Measurements from ENCODE around the gene SLC17A7. TPM values are rescaled to one million over a fixed set of nuclear protein-coding genes. Genes with fewer than 3 reads are reported as not detected.

The SLC17A7 gene
- total and polyA plus RNA-seq, 2 of the 4 experiments (the other 2 are of a cell fraction), result 0.03 TPM; not detected in 1

GRCh38 chr19:49443366-49444099 lies 2.2 kb upstream of the SLC17A7 start:
- H2AK9ac ChIP-seq (replicated peaks; ENCODE audit: low read depth, low read length, poor library complexity), result peak overlapping the region; percentile 85
- H4K5ac ChIP-seq (ENCODE audit: low read depth, low read length), result no peak overlapping the region
- peaks cover 3 to 7% of the 10 kb centered on the region in 2 experiments; a peak in 2 of 4 replicates for H3K79me1 ChIP-seq (ENCODE audit: low read depth in 1 of 2, low read length in 2 of 2)
- peak overlapping the region; percentile 100 for H2AFZ ChIP-seq (replicated peaks; ENCODE audit: low read length, poor library complexity)
- BruUV-seq (replicated peaks), result no TSS peak
- H3K23ac ChIP-seq (ENCODE audit: low read depth, low read length), result no peak overlapping the region; the same call in 1 of the 2 replicates
- dilution Hi-C loops (cut with HindIII; ENCODE audit: low sequenced_read_pairs, unreplicated experiment), result no loop called here
- no peak overlapping the region; the same call in 1 of the 2 replicates for H2AK5ac ChIP-seq (ENCODE audit: low read depth, low read length)
- no peak overlapping the region for H2BK20ac ChIP-seq (ENCODE audit: low read depth, low read length)
- ATAC-seq (ENCODE audit: low read depth) (peak; percentile 90), DNase-seq (peak; percentile 92)
- peak overlapping the region; percentile 93 for H3K4me2 ChIP-seq (ENCODE audit: low read depth, low read length)
- no peak overlapping the region for H3K18ac ChIP-seq (ENCODE audit: low read depth, low read length)
- H3K9me1 ChIP-seq (ENCODE audit: insufficient read depth, low read length), result peaks cover 3% of the 10 kb centered on the region; the same call in 1 of the 2 replicates
- WGBS, 2 experiments (ENCODE audit: extremely low coverage in 2 of 2, insufficient read length in 1 of 2), result 0% methylated on average over 9 of the region's 47 CpGs; no CpG with 5 or more reads in 1 of the 2 experiments
- no peaks in the 10 kb centered on the region for H3K4me1 ChIP-seq (ENCODE audit: control insufficient read depth, insufficient read depth, low read length)
- peaks cover 4% of the 10 kb centered on the region; the same call in 1 of the 2 replicates for H3K36me3 ChIP-seq (ENCODE audit: control insufficient read depth, insufficient read depth, low read length)
- intact Hi-C loops (cut with micrococcal nuclease), result loop anchor here (1.0 kb wide), 4 partner anchors 51 to 217 kb away; partner anchors contain the start of gene DKKL1
- no peak overlapping the region; the same call in 1 of the 2 replicates for H4K91ac ChIP-seq (ENCODE audit: insufficient read depth, low read depth, low read length)
- H3K4me3 ChIP-seq (ENCODE audit: insufficient read depth, low read depth, low read length), result peak overlapping the region; percentile 53
- no peak overlapping the region for H3K14ac ChIP-seq (replicated peaks; ENCODE audit: low read depth, low read length)
- peaks cover 3% of the 10 kb centered on the region; the same call in 1 of the 2 replicates for H4K20me1 ChIP-seq (ENCODE audit: insufficient read depth, low read length)
- in situ Hi-C loops (cut with MboI; ENCODE audit: low sequenced_read_pairs), result loop anchor here (10.0 kb wide), 1 partner anchor 49 kb away; no protein-coding TSS in a partner anchor
- H4K8ac ChIP-seq (ENCODE audit: low read depth in 2 of 2, low read length in 2 of 2), result peak overlapping the region in 1 of 2 experiments; percentile 83; a peak in 1 of 4 replicates
- 0 out of 2 replicates have a peak overlapping the region, but pooled peaks have one; percentile 35 for H3K4ac ChIP-seq (ENCODE audit: low read depth, low read length)
- POLR2A ChIA-PET (ENCODE audit: unreplicated experiment), result no interaction called here
- H3K9ac ChIP-seq (ENCODE audit: low read depth, low read length), result peak overlapping the region; percentile 45
- H2BK120ac ChIP-seq (ENCODE audit: low read depth, low read length), result no peak overlapping the region
- H2BK15ac ChIP-seq (ENCODE audit: low read depth, low read length), result no peak overlapping the region
- CTCF ChIA-PET, result no interaction called here
- 0 out of 2 replicates have a peak overlapping the region, but pooled peaks have one; percentile 10 for H3K56ac ChIP-seq (ENCODE audit: extremely low read depth, insufficient read depth, low read length)
- H3K27me3 ChIP-seq (ENCODE audit: control insufficient read depth, insufficient read depth, low read length), result peaks cover 37% of the 10 kb centered on the region
- no peak overlapping the region for H2BK5ac ChIP-seq (ENCODE audit: low read depth, low read length, poor library complexity, severe bottlenecking)
- no peaks in the 10 kb centered on the region for H3K9me3 ChIP-seq (ENCODE audit: control insufficient read depth, insufficient read depth, low read length)
- H3K27ac ChIP-seq (ENCODE audit: insufficient read depth, low read length), result no peak overlapping the region; the same call in 1 of the 2 replicates
- TF ChIP-seq RFX5 (IDR thresholded peaks at IDR 0.05; ENCODE audit: low read depth, low read length) (no peak), SMC3 (IDR thresholded peaks at IDR 0.05; ENCODE audit: low read depth, low read length) (peak; percentile 79), MAZ (IDR thresholded peaks at IDR 0.05; ENCODE audit: borderline replicate concordance, low read depth, low read length) (peak; percentile 88), BHLHE40 (IDR thresholded peaks at IDR 0.05; ENCODE audit: low read depth, low read length) (no peak), MXI1 (IDR thresholded peaks at IDR 0.05; ENCODE audit: borderline replicate concordance, low read depth, low read length) (peak; percentile 72; the same call in 1 of the 2 replicates), USF2 (IDR thresholded peaks at IDR 0.05; ENCODE audit: low read depth, low read length) (no peak), POLR2A (IDR thresholded peaks at IDR 0.05; ENCODE audit: low read depth, low read length) (no peak), CHD1 (IDR thresholded peaks at IDR 0.05; ENCODE audit: low read depth, low read length) (no peak; the same call in 1 of the 2 replicates), MAFK (IDR thresholded peaks at IDR 0.05; ENCODE audit: low read depth, low read length) (no peak), CEBPB (IDR thresholded peaks at IDR 0.05; ENCODE audit: low read depth, low read length) (no peak), RCOR1 (IDR thresholded peaks at IDR 0.05; ENCODE audit: insufficient replicate concordance, low read length) (no peak), FOS (IDR thresholded peaks at IDR 0.05; ENCODE audit: low read depth, low read length) (no peak), CTCF (conservative IDR thresholded peaks at IDR 0.05; ENCODE audit: low read depth, low read length) (peak; percentile 83), RAD21 (IDR thresholded peaks at IDR 0.05; ENCODE audit: low read length) (peak; percentile 74)

Data from IMR-90 (cell line).